Peyer's patch (tissue), 4 donors: Measurements from ENCODE around the gene STAT5B.

Experiments used
- CTCF ChIP-seq, 6 experiments: fragments of 450-650 bp in 4 of 6; fragments of 200-600 bp in 2 of 6; sonication (generic) in 1 of 6; IDR thresholded peaks; one replicate each; pipeline ENCODE4 v1.5.1; 2017 to 2019; ENCODE audit warnings: antibody characterized with exemption in 6 of 6, mild to moderate bottlenecking in 3 of 6, moderate library complexity in 1 of 6
- POLR2A ChIP-seq, 2 donors: fragments of 450-650 bp; IDR thresholded peaks; one replicate each; pipeline ENCODE4 v1.5.1; 2017; ENCODE audit warnings: antibody characterized with exemption in 2 of 2, mild to moderate bottlenecking in 2 of 2, moderate library complexity in 2 of 2

- TF ChIP-seq CTCF (IDR thresholded peaks at IDR 0.05) (no peak), POLR2A (IDR thresholded peaks at IDR 0.05) (no peak)
These were observed 29.6 kb upstream of the STAT5B start for GRCh38 chr17:42305543-42306384.
